Panc1 (cell line): ENCODE data around the gene KLF17. TPM values are rescaled to one million over a fixed set of nuclear protein-coding genes. Genes with fewer than 3 reads are reported as not detected.

Source experiments
- ATAC-seq: fragments of 200-7000 bp; cut with Tn5 transposase; 2 replicates; pipeline ENCODE4 v1.9.1; 2020; ENCODE audit warnings: mild to moderate bottlenecking, moderate library complexity
- BruUV-seq: library from RNA; stranded (reverse); fragments of 400-500 nt; replicated peaks from 2 replicates; lab custom pipeline; 2021; lab: Mats Ljungman, UMichigan
- CTCF ChIA-PET: fragments of 300-600 bp; sonication (Branson Sonifier 250); formaldehyde crosslinking; loops from one replicate; lab custom pipeline; 2022; ENCODE audit warnings: antibody characterized with exemption; lab: Charles Lee
- POLR2A ChIA-PET: fragments of 300-600 bp; sonication (Branson Sonifier 250); formaldehyde crosslinking; loops from one replicate; lab custom pipeline; 2022; ENCODE audit warnings: antibody characterized with exemption; lab: Charles Lee
- DNase-seq: peaks from one replicate; pipeline ENCODE4 v3.0.0-alpha.2; 2010; ENCODE audit warnings: low read depth, low spot score
- H3K27ac ChIP-seq: 2 replicates; pipeline ENCODE4 v1.5.1; 2011; ENCODE audit warnings: mild to moderate bottlenecking, low read length, inconsistent platforms
- H3K27me3 ChIP-seq: fragments of 200-500 bp; sonication (Bioruptor generic); 2 replicates; pipeline ENCODE4 v1.6.0; 2014; ENCODE audit warnings: low read length, inconsistent platforms; ENCODE audit not compliant: control insufficient read depth, insufficient read depth
- H3K36me3 ChIP-seq: fragments of 200-500 bp; sonication (Bioruptor generic); 2 replicates; pipeline ENCODE4 v1.5.1; 2014; ENCODE audit warnings: inconsistent platforms, mild to moderate bottlenecking, low read length, moderate library complexity; ENCODE audit not compliant: control insufficient read depth, insufficient read depth
- H3K4me1 ChIP-seq: 2 replicates; pipeline ENCODE4 v1.5.1; 2011; ENCODE audit warnings: inconsistent platforms, mild to moderate bottlenecking, low read length, moderate library complexity; ENCODE audit not compliant: control insufficient read depth, insufficient read depth
- H3K4me3 ChIP-seq, 2 experiments: 2 replicates each; pipeline ENCODE4 v1.5.1; 2011 to 2012; ENCODE audit warnings: low read depth in 2 of 2, low read length in 2 of 2, mild to moderate bottlenecking in 2 of 2, inconsistent platforms in 1 of 2, moderate library complexity in 1 of 2
- H3K9me3 ChIP-seq: fragments of 200-500 bp; sonication (Bioruptor generic); 2 replicates; pipeline ENCODE4 v1.5.1; 2014; ENCODE audit warnings: low read depth, mild to moderate bottlenecking, inconsistent platforms, low read length, moderate library complexity; ENCODE audit not compliant: control insufficient read depth, insufficient read depth
- POLR2AphosphoS5 ChIP-seq: IDR thresholded peaks from 2 replicates; pipeline ENCODE4 v1.6.1; 2012; ENCODE audit warnings: mild to moderate bottlenecking, low read depth, low read length, moderate library complexity
- SIN3A ChIP-seq: IDR thresholded peaks from 2 replicates; pipeline ENCODE4 v1.6.1; 2012; ENCODE audit warnings: low read depth, mild to moderate bottlenecking, low read length, moderate library complexity, borderline replicate concordance; ENCODE audit not compliant: insufficient read depth
- TCF7L2 ChIP-seq: IDR thresholded peaks from 2 replicates; pipeline ENCODE4 v1.6.1; 2011; ENCODE audit warnings: mild to moderate bottlenecking, low read depth, low read length, inconsistent platforms
- in situ Hi-C: cut with HindIII; loops from 2 replicates; pipeline ENCODE4 v1.10.0; 2016; ENCODE audit warnings: low sequenced_read_pairs, low pct_unique_long_range_greater_than_20kb
- intact Hi-C: fragments of 100-400 bp; cut with micrococcal nuclease; formaldehyde crosslinking; loops from one replicate; pipeline ENCODE4 v1.10.0; 2022; ENCODE audit not compliant: unreplicated experiment
- total RNA-seq: library from RNA; stranded (reverse); gene quantifications from one replicate; pipeline ENCODE4 v1.2.1, GENCODE V29; 2021; ENCODE audit not compliant: unreplicated experiment
- TF ChIP-seq, protein P1 (sequence below): fragments of 450-650 bp; IDR thresholded peaks from 2 replicates; pipeline ENCODE4 v1.5.1; 2017; ENCODE audit warnings: mild to moderate bottlenecking
- TF ChIP-seq, protein P2 (sequence below), 2 experiments: IDR thresholded peaks; 2 replicates each; pipeline ENCODE4 v1.6.1; 2011 to 2012; ENCODE audit warnings: low read depth in 2 of 2, control low read depth in 1 of 2, low read length in 1 of 2, mild to moderate bottlenecking in 1 of 2, moderate library complexity in 1 of 2; ENCODE audit not compliant: insufficient read depth in 1 of 2

The KLF17 gene
- total RNA-seq, 1 experiment from 2014 or later = not detected

DNA sequence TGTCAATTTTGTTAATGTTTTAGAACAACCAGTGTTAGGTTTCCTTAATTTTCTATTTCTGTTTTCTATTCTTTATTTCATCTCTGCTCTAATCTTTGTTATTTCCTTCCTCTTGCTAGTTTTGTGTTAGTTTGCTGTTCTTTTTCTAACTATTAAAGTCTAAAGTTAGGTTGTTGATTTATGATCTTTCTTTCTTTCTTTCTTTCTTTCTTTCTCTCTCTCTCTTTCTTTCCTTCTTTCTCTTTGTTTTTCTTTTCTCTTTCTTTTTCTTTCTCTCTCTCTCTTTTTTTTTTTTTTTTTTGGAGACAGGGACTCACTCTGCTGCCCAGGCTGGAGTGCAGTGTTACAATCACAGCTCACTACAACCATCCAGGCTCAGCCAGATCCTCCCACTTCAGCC is 40.2 kb downstream of the KLF17 start:
- CTCF ChIA-PET = no interaction called here
- no peak for ATAC-seq
- POLR2A ChIA-PET = no interaction called here
- H3K4me3 ChIP-seq = no peak overlapping the region
- BruUV-seq = no TSS peak
- no peaks in the 10 kb centered on the region for H3K36me3 ChIP-seq
- peaks cover 14% of the 10 kb centered on the region for H3K4me1 ChIP-seq
- no peak for TF ChIP-seq POLR2AphosphoS5
- no peak for TF ChIP-seq SIN3A
- no peak for TF ChIP-seq TCF7L2
- TF ChIP-seq, protein P1, sequence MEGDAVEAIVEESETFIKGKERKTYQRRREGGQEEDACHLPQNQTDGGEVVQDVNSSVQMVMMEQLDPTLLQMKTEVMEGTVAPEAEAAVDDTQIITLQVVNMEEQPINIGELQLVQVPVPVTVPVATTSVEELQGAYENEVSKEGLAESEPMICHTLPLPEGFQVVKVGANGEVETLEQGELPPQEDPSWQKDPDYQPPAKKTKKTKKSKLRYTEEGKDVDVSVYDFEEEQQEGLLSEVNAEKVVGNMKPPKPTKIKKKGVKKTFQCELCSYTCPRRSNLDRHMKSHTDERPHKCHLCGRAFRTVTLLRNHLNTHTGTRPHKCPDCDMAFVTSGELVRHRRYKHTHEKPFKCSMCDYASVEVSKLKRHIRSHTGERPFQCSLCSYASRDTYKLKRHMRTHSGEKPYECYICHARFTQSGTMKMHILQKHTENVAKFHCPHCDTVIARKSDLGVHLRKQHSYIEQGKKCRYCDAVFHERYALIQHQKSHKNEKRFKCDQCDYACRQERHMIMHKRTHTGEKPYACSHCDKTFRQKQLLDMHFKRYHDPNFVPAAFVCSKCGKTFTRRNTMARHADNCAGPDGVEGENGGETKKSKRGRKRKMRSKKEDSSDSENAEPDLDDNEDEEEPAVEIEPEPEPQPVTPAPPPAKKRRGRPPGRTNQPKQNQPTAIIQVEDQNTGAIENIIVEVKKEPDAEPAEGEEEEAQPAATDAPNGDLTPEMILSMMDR = no peak
- TF ChIP-seq, protein P2, sequence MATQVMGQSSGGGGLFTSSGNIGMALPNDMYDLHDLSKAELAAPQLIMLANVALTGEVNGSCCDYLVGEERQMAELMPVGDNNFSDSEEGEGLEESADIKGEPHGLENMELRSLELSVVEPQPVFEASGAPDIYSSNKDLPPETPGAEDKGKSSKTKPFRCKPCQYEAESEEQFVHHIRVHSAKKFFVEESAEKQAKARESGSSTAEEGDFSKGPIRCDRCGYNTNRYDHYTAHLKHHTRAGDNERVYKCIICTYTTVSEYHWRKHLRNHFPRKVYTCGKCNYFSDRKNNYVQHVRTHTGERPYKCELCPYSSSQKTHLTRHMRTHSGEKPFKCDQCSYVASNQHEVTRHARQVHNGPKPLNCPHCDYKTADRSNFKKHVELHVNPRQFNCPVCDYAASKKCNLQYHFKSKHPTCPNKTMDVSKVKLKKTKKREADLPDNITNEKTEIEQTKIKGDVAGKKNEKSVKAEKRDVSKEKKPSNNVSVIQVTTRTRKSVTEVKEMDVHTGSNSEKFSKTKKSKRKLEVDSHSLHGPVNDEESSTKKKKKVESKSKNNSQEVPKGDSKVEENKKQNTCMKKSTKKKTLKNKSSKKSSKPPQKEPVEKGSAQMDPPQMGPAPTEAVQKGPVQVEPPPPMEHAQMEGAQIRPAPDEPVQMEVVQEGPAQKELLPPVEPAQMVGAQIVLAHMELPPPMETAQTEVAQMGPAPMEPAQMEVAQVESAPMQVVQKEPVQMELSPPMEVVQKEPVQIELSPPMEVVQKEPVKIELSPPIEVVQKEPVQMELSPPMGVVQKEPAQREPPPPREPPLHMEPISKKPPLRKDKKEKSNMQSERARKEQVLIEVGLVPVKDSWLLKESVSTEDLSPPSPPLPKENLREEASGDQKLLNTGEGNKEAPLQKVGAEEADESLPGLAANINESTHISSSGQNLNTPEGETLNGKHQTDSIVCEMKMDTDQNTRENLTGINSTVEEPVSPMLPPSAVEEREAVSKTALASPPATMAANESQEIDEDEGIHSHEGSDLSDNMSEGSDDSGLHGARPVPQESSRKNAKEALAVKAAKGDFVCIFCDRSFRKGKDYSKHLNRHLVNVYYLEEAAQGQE (IDR thresholded peaks at IDR 0.05; ENCODE audit: insufficient read depth in 1 of 2, low read depth in 2 of 2, low read length in 1 of 2) = no peak
- H3K27ac ChIP-seq = no peak overlapping the region
- no peaks in the 10 kb centered on the region for H3K9me3 ChIP-seq
- no peak for DNase-seq
- in situ Hi-C loops = no loop called here
- intact Hi-C loops = no loop called here
- H3K27me3 ChIP-seq = no peaks in the 10 kb centered on the region

DNA sequence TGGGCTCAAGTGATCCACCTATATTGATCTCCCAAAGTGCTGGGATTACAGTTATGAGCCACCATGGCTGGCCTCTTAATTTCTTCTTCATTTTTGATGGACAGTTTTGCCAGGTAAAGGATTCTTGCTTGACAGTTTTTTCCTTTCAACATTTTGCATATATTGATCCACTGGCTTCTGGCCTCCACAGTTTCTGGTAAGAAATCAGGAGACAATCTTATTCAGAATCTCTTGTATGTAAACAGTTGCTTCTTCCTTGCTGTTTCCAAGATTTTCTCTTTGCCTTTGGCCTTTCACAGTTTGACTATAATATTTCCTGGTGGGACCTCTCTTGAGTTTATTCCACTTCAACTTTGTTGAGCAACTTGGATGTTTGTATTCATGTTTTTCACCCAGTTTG is 42.9 kb downstream of the KLF17 start:
- no peak overlapping the region for H3K27ac ChIP-seq
- ATAC-seq (no peak), DNase-seq (no peak)
- intact Hi-C loops (no loop called here), in situ Hi-C loops (no loop called here)
- CTCF ChIA-PET = interaction anchor here (0.7 kb wide), 1 partner anchor 447 kb away, joined by 6 read pairs; no protein-coding TSS in a partner anchor
- TF ChIP-seq, protein P1 = no peak
- TF ChIP-seq, protein P2 (IDR thresholded peaks at IDR 0.05; ENCODE audit: insufficient read depth in 1 of 2, low read depth in 2 of 2, low read length in 1 of 2) = no peak
- TF ChIP-seq POLR2AphosphoS5 (no peak), TCF7L2 (no peak), SIN3A (no peak)
- no TSS peak for BruUV-seq
- no peaks in the 10 kb centered on the region for H3K4me1 ChIP-seq
- no peaks in the 10 kb centered on the region for H3K27me3 ChIP-seq
- POLR2A ChIA-PET = no interaction called here
- no peak overlapping the region for H3K4me3 ChIP-seq
- H3K36me3 ChIP-seq = no peaks in the 10 kb centered on the region
- H3K9me3 ChIP-seq = no peaks in the 10 kb centered on the region
